ENCODE data around the gene RIPOR2.

RIPOR2 gene

GRCh38 chr6:24840187-24840586, 95.6 kb downstream of the RIPOR2 start:
- DNase-seq = no peak

GRCh38 chr6:24838994-24839393, 96.8 kb downstream of the RIPOR2 start:
- DNase-seq = no peak

- DNase-seq = no peak
Measured at GRCh38 chr6:24838081-24838480, 97.7 kb downstream of the RIPOR2 start.

- DNase-seq = no peak
Measured at GRCh38 chr6:24836109-24836508, 99.7 kb downstream of the RIPOR2 start.

- no peak for DNase-seq
Measured at GRCh38 chr6:24833711-24834386, 101.9 kb downstream of the RIPOR2 start.

- no peak for DNase-seq
Measured at GRCh38 chr6:24832794-24833193, 103.0 kb downstream of the RIPOR2 start.

GRCh38 chr6:24831771-24832716, 103.7 kb downstream of the RIPOR2 start:
- no peak for DNase-seq

- DNase-seq = no peak
Measured at GRCh38 chr6:24829657-24830056, 106.1 kb downstream of the RIPOR2 start.

- no peak for DNase-seq
Measured at GRCh38 chr6:24827970-24828369, 107.8 kb downstream of the RIPOR2 start.

- no peak for DNase-seq
Measured at GRCh38 chr6:24827162-24827561, 108.6 kb downstream of the RIPOR2 start.

- DNase-seq = no peak
Measured at GRCh38 chr6:24825130-24825630, 110.6 kb downstream of the RIPOR2 start.

- DNase-seq = no peak
Measured at GRCh38 chr6:24824142-24824938, 111.4 kb downstream of the RIPOR2 start.

- DNase-seq = no peak
Measured at GRCh38 chr6:24823185-24823584, 112.6 kb downstream of the RIPOR2 start.

- DNase-seq = no peak
Measured at GRCh38 chr6:24822696-24823095, 113.1 kb downstream of the RIPOR2 start.

GRCh38 chr6:24821860-24822444, 113.8 kb downstream of the RIPOR2 start:
- no peak for DNase-seq

GRCh38 chr6:24818346-24818745, 117.4 kb downstream of the RIPOR2 start:
- DNase-seq = no peak

GRCh38 chr6:24809728-24810127, 126.0 kb downstream of the RIPOR2 start:
- no peak for DNase-seq

GRCh38 chr6:24807584-24807983, 128.2 kb downstream of the RIPOR2 start:
- no peak for DNase-seq

GRCh38 chr6:24802271-24803059, 133.3 kb downstream of the RIPOR2 start:
- DNase-seq = no peak

- no peak for DNase-seq
Measured at GRCh38 chr6:24799541-24799915, 136.2 kb downstream of the RIPOR2 start.

Measured in right kidney (tissue), 1 donor.